WERI-Rb-1 (cell line): ENCODE results near the gene HPGDS.

Experiments used
- DNase-seq: peaks from one replicate; pipeline ENCODE4 v3.0.0-alpha.2; 2020
- H3K27ac ChIP-seq: fragments of 250-450 bp; sonication (Bioruptor Pico); 2 replicates; pipeline ENCODE4 v1.5.1; 2020; ENCODE audit warnings: mild to moderate bottlenecking, moderate library complexity
- H3K27me3 ChIP-seq: fragments of 250-450 bp; sonication (Bioruptor Pico); 2 replicates; pipeline ENCODE4 v1.5.1; 2021; ENCODE audit warnings: mild to moderate bottlenecking, low read depth, moderate library complexity; ENCODE audit not compliant: insufficient read depth, severe bottlenecking
- H3K36me3 ChIP-seq: fragments of 250-450 bp; sonication (Bioruptor Pico); 2 replicates; pipeline ENCODE4 v1.5.1; 2020; ENCODE audit warnings: mild to moderate bottlenecking, moderate library complexity
- H3K4me3 ChIP-seq: 2 replicates; pipeline ENCODE4 v1.5.1; 2011; ENCODE audit warnings: low read depth, mild to moderate bottlenecking, control low read depth, low read length
- H3K9me3 ChIP-seq: fragments of 250-450 bp; sonication (Bioruptor Pico); 2 replicates; pipeline ENCODE4 v1.5.1; 2021; ENCODE audit warnings: mild to moderate bottlenecking, moderate library complexity; ENCODE audit not compliant: severe bottlenecking
- TF ChIP-seq, protein P1 (sequence below): IDR thresholded peaks from 2 replicates; pipeline ENCODE4 v1.5.1; 2011; ENCODE audit warnings: low read depth, mild to moderate bottlenecking, control low read depth, inconsistent platforms, low read length

The HPGDS gene

DNA sequence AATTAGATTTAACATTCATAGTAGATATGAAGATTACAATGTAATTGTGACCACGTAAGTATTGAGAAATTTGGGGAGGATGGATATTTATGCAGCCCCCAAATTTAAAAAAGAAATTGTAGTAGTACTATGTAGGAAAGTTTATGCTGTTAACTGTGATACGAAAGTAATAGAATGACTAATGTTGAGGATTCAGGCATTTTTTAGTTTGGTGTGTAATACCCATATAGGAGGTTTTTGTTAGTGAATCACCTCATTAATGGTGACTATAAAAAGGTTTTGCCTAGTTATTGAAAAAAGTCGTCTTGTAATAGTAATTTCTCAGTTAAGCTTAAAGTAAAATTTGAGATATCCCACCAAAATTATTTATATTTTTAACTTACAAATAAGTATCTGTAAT lies 67.7 kb downstream of the HPGDS start:
- Histone ChIP-seq H3K4me3 (no peak overlapping the region), H3K9me3 (no peaks in the 10 kb centered on the region), H3K36me3 (peaks cover 89% of the 10 kb centered on the region), H3K27ac (no peak overlapping the region), H3K27me3 (no peaks in the 10 kb centered on the region)
- TF ChIP-seq, protein P1, sequence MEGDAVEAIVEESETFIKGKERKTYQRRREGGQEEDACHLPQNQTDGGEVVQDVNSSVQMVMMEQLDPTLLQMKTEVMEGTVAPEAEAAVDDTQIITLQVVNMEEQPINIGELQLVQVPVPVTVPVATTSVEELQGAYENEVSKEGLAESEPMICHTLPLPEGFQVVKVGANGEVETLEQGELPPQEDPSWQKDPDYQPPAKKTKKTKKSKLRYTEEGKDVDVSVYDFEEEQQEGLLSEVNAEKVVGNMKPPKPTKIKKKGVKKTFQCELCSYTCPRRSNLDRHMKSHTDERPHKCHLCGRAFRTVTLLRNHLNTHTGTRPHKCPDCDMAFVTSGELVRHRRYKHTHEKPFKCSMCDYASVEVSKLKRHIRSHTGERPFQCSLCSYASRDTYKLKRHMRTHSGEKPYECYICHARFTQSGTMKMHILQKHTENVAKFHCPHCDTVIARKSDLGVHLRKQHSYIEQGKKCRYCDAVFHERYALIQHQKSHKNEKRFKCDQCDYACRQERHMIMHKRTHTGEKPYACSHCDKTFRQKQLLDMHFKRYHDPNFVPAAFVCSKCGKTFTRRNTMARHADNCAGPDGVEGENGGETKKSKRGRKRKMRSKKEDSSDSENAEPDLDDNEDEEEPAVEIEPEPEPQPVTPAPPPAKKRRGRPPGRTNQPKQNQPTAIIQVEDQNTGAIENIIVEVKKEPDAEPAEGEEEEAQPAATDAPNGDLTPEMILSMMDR: no peak
- DNase-seq: no peak

DNA sequence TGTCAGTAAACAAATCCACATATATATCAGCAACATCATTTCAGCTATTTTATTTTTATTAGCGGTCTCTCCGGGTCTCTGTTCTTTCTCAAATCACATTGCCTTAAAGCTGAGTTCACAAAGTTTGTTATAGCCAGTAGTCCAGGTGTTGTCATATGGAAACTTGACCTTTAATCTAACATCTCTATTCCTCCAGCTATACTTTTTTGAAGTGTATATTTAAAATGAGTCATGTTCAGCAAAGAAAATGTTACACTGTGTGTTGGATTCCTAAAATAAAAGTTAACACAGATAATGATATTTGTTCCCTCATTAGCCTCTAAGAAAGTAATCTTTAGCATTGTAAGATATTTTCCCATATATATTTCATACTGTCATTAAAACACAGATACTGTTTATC lies 71.4 kb downstream of the HPGDS start:
- DNase-seq: no peak
- TF ChIP-seq, protein P1: no peak
- no peak overlapping the region for H3K27ac ChIP-seq
- H3K27me3 ChIP-seq: no peaks in the 10 kb centered on the region
- no peaks in the 10 kb centered on the region for H3K9me3 ChIP-seq
- no peak overlapping the region for H3K4me3 ChIP-seq
- peaks cover 66% of the 10 kb centered on the region for H3K36me3 ChIP-seq

DNA sequence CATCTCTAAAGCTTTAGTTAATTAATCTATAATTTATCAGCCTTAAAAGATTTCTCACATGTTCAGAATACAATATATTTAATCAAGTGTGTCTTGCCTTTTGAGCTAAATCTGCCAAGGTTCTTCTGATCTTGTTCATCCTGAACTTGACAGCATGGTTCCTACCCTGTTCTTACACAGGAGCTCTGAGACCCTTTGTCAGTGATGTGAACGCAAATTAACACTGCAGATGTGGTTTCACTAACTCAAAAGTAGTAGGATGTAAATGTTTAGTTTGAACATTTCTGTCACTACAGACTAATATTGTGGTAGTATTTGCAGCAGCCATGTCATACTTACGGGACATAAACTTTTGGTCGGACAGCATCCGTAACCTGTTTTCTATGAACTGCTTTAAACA lies 75.6 kb downstream of the HPGDS start:
- no peak overlapping the region for H3K4me3 ChIP-seq
- H3K36me3 ChIP-seq: peaks cover 42% of the 10 kb centered on the region
- DNase-seq: no peak
- no peaks in the 10 kb centered on the region for H3K27me3 ChIP-seq
- TF ChIP-seq, protein P1: no peak
- H3K27ac ChIP-seq: no peak overlapping the region
- H3K9me3 ChIP-seq: no peaks in the 10 kb centered on the region

DNA sequence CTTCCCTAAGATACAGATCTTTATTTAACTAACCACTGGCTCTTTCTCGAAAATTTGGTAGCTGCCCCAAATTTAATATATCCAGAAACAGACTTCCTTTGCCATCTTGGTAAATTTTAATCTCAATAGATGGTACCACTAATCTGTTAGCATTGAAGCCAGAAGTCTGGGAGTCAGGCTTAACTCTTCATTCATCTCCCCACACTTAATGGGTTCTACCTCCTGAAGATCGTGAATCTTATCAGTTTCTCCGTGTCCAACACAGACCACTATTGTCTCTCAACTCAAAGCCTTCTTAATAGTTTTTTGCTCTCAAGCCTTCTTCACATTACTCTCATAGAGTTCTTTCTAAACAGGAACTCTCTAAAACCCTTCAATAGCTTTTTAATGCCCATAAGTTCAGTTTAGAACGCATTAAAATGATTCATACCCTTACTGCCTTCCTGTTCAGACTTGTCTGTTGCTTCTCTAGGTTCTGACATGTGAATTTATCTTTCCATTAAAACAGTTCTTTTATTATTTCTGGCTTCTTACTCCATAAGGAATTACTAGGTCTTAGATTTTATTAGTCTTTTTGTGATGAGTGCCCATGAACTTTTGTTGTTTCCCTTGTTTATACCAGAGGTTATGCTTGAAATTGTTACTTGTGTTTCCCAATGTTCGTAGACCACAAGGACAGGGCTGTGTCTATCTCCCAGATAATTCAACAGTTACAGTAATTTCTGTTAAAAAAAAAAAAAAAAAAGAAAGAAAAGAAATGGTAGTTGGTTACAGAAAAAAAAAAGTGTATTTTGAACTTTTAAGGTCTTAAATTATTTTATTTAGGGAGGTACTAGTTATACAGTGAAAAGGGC lies 80.2 kb downstream of the HPGDS start:
- Histone ChIP-seq H3K4me3 (no peak overlapping the region), H3K9me3 (no peaks in the 10 kb centered on the region), H3K36me3 (peaks cover 25% of the 10 kb centered on the region), H3K27ac (no peak overlapping the region), H3K27me3 (no peaks in the 10 kb centered on the region)
- DNase-seq: no peak
- TF ChIP-seq, protein P1: no peak

DNA sequence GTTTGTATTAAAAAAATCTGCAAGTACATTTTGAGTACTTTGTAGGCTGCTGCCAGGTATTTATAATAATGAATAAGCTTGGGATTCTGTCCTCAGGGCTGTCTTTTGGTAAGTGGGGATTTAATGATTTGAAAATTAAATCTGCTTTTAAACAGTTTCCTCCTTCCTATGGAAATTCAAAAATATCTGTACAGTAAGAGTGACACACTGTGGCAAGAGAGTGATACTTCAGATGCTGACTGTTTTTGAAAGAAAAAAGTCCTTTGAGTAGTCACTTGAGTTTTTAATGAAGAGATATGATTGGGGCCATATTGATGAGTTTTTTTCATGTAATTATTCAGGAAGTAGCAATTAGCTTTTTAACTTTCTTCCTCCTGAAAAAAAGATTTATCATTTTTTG lies 85.8 kb downstream of the HPGDS start:
- Histone ChIP-seq H3K27ac (no peak overlapping the region), H3K4me3 (no peak overlapping the region), H3K36me3 (peaks cover 33% of the 10 kb centered on the region), H3K9me3 (no peaks in the 10 kb centered on the region), H3K27me3 (no peaks in the 10 kb centered on the region)
- TF ChIP-seq, protein P1: 0 out of 2 replicates have a peak, but pooled peaks have one; percentile 8
- no peak for DNase-seq
